Small intestine (tissue), 16 donors: ENCODE measurements around the gene LYRM9. TPM values are rescaled to one million over a fixed set of nuclear protein-coding genes. Genes with fewer than 3 reads are reported as not detected.

Source experiments
- DNase-seq, 2 donors: peaks; one replicate each; pipeline versions ENCODE4 v3.0.0 to v3.0.0-alpha.2; 2013
- FAIRE-seq: peaks from 2 replicates; lab custom pipeline; 2012; peaks lifted over from hg19 to GRCh38; lab: Jason Lieb, UNC
- H3K27ac ChIP-seq, 3 donors: one replicate each; pipeline ENCODE4 v1.5.1; 2013; ENCODE audit warnings: low read length in 2 of 3, mild to moderate bottlenecking in 2 of 3, control low read depth in 1 of 3, inconsistent platforms in 1 of 3, low read depth in 1 of 3, moderate library complexity in 1 of 3
- H3K27me3 ChIP-seq, 3 donors: one replicate each; pipeline ENCODE4 v1.6.1; 2013; ENCODE audit warnings: low read length in 3 of 3, inconsistent platforms in 1 of 3; ENCODE audit not compliant: control insufficient read depth in 3 of 3, insufficient read depth in 3 of 3
- H3K36me3 ChIP-seq, 3 donors: one replicate each; pipeline ENCODE4 v1.6.1; 2013; ENCODE audit warnings: low read length in 3 of 3, inconsistent platforms in 1 of 3, low read depth in 1 of 3, mild to moderate bottlenecking in 1 of 3, moderate library complexity in 1 of 3; ENCODE audit not compliant: control insufficient read depth in 3 of 3, insufficient read depth in 2 of 3
- H3K4me1 ChIP-seq, 3 donors: one replicate each; pipeline ENCODE4 v1.6.1; 2013; ENCODE audit warnings: low read length in 2 of 3, inconsistent platforms in 1 of 3, low read depth in 1 of 3, mild to moderate bottlenecking in 1 of 3, moderate library complexity in 1 of 3; ENCODE audit not compliant: control insufficient read depth in 3 of 3, insufficient read depth in 2 of 3
- H3K4me3 ChIP-seq, 3 donors: one replicate each; pipeline ENCODE4 v1.5.1; 2013; ENCODE audit warnings: low read length in 3 of 3, control low read depth in 1 of 3, inconsistent platforms in 1 of 3, low read depth in 1 of 3, mild to moderate bottlenecking in 1 of 3, moderate library complexity in 1 of 3
- H3K9me3 ChIP-seq, 2 donors: one replicate each; pipeline ENCODE4 v1.6.1; 2013; ENCODE audit warnings: low read depth in 1 of 2, low read length in 1 of 2; ENCODE audit not compliant: control insufficient read depth in 2 of 2, insufficient read depth in 1 of 2
- WGBS, 3 donors: extraction: QIAGEN DNeasy Blood & Tissue Kit; methylation state at CpG; one replicate each; pipeline ENCODE4 v1.1.7; 2013; 5-methylcytosine and 5-hydroxymethylcytosine counted together
- long read RNA-seq, 10 donors: transcript quantifications; one replicate each; lab custom pipeline, GENCODE V29; 2026
- polyA plus RNA-seq, 4 donors: library from polyadenylated mRNA; stranded (reverse) in 3 of 4; unstranded in 1 of 4; fragments of 200-250 nt in 3 of 4; fragments of 120-200 nt in 1 of 4; gene quantifications; one replicate each; pipeline versions ENCODE4 v1.2.1 to v1.2.3, GENCODE V29; 2013
- donor health status: healthy with polysubstance abuse.
- donor health status: control.
- donor health status: control.
- donor health status: Bipolar disorder and iron deficiency.
- donor health status: healthy.

The LYRM9 gene
- polyA plus RNA-seq, result 10 to 100 TPM in 2 of 4 donors, 1 to 10 TPM in 2; 4.0 to 16.5 (median 9.4) TPM
- long read RNA-seq, donor 1, result 0 reads
- long read RNA-seq, donor 2, partial matches to known transcripts, result 0 of 1 reads
- long read RNA-seq, donor 2, other reads (novel, unspliced or antisense), result 0 of 1 reads
- long read RNA-seq, donor 3, partial matches to known transcripts, result 0 of 1 reads
- long read RNA-seq, donor 3, other reads (novel, unspliced or antisense), result 0 of 1 reads
- long read RNA-seq, donor 4, result 0 reads
- long read RNA-seq, donor 5, result 0 reads
- long read RNA-seq, donor 6, partial matches to known transcripts, result 0 of 3 reads
- long read RNA-seq, donor 6, other reads (novel, unspliced or antisense), result 0 of 3 reads
- long read RNA-seq, donor 7, partial matches to known transcripts, result 0 of 1 reads
- long read RNA-seq, donor 7, other reads (novel, unspliced or antisense), result 0 of 1 reads
- long read RNA-seq, donor 8, partial matches to known transcripts, result 0 of 2 reads
- long read RNA-seq, donor 8, other reads (novel, unspliced or antisense), result 0 of 2 reads
- long read RNA-seq, donor 9, result 0 reads
- long read RNA-seq, donor 10, partial matches to known transcripts, result 0 of 3 reads
- long read RNA-seq, donor 10, other reads (novel, unspliced or antisense), result 0 of 3 reads

DNA sequence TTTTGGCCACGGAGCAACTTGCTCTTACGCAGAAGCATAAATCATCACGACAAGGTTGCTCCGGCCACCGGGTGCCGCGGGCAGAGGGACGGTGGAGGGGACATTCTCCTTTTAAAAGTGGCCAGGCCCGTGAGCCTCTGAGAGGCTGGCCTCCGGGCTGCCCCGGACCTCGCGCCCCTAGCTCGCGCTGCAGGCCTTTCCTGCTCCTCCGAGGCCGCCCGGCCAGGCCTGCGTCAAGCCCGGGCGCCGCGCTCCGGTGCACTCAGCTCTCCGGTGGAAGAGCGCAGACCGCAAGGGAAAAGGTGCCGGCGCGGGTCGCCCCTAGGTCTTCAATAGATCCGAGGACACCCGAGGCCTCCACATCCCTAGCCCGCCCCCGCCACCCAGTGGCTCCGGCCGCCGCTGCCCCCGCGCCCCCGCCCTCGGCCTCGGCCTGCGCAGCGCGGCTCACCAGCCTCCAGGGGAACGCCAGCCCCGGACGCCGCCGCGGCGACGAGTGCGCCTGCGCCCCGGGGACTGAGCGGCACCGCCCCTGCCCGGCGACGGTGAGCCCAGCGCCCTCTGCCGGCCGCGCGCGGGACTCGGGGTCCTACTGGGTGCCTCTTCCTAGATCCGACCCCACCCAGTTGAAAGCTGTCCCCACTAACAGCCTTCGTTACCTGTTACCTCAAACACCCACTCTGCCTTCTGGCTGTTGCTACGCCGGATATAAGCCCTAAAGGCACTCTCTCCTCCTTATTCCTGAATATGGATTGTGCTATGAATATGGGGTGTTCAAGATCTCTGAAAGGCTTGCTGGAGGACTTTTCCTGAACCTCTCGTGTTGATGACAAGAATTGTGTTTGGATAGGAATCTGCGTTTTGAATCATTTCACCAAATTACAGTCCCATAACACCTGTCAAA, at the start of gene LYRM9:
Gene LYRM9 (minus strand): TSS at position 500 of the 904 bp plus-strand sequence. CDS start 10,671 bp downstream, outside the sequence.
- Histone ChIP-seq H3K9me3 (no peaks in the 10 kb centered on the region), H3K27ac (peak within 1 kb of the TSS; percentile 9 to 78 (median 21)), H3K27me3 (no peaks in the 10 kb centered on the region), H3K4me3 (peak within 1 kb of the TSS; percentile 49 to 82 (median 55)), H3K36me3 (peaks cover 0 to under 1% (median 0%) of the 10 kb centered on the region in 3 donors), H3K4me1 (peaks cover 0 to 3% (median 0%) of the 10 kb centered on the region in 3 donors)
- 0 to 1% (median 1%) methylated on average over 55 to 75 of the region's 75 CpGs for WGBS, 3 donors
- no peak for FAIRE-seq
- peak; percentile 82 to 95 for DNase-seq

DNA sequence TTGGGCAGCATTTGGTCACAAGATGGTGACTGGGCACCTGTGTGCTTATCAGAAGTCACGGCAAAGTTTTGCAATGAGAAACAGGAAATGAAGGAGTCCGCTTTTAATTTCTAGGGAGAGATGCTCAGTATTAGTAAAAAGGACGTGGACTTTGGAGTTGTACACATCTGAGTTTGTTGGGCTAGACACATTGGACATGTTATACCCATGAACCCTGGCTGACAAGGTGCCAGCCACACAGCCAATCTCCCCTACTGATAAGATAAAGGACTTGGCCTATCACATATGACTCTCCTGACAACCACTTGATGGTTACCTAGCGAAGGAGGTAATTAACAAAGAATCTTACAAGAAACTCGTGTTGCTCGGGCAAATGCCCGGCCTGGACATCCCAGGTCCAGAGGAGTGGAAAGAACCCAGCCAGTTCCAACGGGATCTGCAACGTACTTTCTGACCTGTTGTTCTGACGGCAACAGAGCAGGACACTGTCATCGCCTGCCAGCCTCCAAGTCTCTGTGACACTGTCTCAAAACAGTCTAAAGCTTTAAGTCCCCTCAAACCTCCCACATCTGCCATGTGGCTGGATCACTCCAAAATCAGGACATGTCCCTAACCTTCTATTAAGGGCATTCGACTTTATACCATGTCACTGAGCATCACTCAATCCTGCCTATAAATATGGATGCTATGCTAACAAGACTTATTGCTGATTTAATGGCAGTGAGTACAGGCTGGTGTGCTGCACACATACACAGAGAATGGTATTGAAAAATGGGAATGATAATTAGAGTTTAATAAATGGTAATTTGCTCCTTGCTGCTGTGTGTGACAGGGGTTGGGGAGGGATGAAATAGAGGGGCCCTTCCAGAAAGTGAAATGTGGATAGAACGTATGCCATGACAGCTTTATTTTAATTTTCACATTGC, 47.6 kb upstream of the LYRM9 start:
- Histone ChIP-seq H3K9me3 (peaks cover 0 to 2% of the 10 kb centered on the region in 2 donors), H3K4me1 (peaks cover 0 to 5% (median 0%) of the 10 kb centered on the region in 3 donors), H3K27me3 (no peaks in the 10 kb centered on the region), H3K27ac (no peak overlapping the region), H3K36me3 (no peaks in the 10 kb centered on the region), H3K4me3 (no peak overlapping the region)
- FAIRE-seq (no peak), DNase-seq (peak; percentile 56 to 86)
- 21 to 53% (median 35%) methylated on average over 13 of the region's 13 CpGs for WGBS, 3 donors

DNA sequence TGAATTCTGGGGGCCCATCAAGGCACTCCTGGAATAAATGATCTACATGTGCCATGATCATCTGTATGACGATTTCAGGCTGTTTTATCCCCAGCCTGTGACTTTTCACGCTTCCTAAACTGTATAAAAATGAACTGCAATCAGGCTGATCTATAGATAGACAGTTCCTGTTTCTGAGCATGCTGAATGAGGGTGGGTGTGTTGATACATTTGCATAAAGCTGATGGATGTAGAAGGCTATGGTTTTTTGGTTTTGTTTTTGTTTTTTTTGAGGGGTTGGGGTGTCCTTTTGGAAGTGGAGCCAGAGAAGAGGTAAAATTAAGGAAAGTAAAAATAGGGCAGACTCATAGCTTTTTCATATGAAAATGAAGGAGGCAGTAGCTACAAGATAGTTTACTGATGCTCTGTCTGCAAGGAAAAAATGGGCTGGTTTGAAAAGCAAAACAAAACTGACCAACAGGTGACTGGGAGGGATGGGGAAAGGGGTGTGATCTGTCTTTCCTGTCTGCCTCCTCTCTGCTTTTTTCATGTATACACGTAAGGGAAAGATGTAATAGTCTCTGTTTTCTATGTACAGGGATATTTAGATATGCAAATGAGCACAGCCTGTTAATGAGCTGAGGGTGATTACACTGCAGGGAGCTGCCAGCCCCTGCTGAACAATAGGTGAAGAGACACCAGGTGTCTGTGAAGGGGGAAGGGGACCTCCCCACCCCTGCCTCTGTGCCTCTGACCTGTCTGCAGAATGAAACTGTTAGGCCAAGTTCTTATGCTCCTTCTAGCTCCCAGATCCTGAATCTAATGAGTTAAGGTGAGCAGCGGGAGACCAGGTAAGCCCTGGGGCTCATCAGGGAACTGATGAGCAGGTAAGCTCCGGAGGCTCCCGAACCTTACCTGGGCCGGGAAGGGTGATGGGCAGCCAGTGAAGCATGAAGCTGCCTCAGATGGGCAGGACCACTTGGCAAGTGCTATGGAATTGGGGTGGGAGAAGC, 46.6 kb upstream of the LYRM9 start:
- Histone ChIP-seq H3K9me3 (peaks cover 0 to 2% of the 10 kb centered on the region in 2 donors), H3K4me3 (no peak overlapping the region), H3K4me1 (peaks cover 0 to 5% (median 0%) of the 10 kb centered on the region in 3 donors), H3K36me3 (no peaks in the 10 kb centered on the region), H3K27ac (no peak overlapping the region), H3K27me3 (no peaks in the 10 kb centered on the region)
- WGBS, 3 donors, result 22 to 46% (median 32%) methylated on average over 7 of the region's 7 CpGs
- no peak for DNase-seq
- no peak for FAIRE-seq

DNA sequence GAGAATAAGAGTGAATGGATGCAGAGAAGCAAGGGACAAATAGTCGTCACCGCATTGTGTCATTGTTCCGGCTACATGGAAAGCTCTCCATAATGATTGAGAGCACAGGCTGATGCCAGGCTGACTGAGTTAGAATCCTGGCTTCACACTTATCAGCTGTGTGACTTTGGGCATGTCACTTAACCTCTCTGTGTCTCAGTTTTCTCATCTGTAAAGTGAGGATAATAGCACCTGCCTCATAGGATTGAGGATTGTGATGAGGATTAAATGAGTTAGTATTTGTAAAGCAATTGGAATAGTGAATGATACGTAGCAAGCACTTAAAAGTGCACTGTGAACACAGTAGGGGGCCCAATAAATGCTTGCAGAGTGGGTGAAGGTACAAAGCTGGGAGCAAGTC, 45.7 kb upstream of the LYRM9 start:
- FAIRE-seq, result no peak
- H3K36me3 ChIP-seq, result no peaks in the 10 kb centered on the region
- H3K4me1 ChIP-seq, result peaks cover 0 to 5% (median 0%) of the 10 kb centered on the region in 3 donors

DNA sequence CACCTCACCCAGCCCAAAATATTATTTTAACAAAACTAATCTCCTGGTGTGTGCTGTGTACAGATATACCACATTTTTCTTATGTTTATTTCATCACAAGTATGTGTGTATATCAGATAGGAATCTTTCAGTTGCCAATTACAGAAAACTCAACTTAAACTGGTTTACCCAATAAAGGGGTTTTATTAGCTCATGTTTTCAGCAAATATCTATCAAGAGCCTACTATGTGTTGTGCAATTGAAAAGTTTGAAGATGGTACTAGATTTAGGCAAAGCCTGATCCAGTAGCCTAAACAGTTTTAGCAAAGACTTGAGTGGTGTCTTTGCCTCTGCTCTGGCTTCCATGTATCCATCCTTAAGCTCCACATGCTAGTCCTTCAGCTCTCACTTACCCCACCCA, 45.1 kb upstream of the LYRM9 start:
- no peak overlapping the region for H3K27ac ChIP-seq
- H3K9me3 ChIP-seq, result peaks cover 0 to 8% of the 10 kb centered on the region in 2 donors
- DNase-seq (no peak), FAIRE-seq (no peak)
- no peaks in the 10 kb centered on the region for H3K36me3 ChIP-seq
- peaks cover 0 to 5% (median 0%) of the 10 kb centered on the region in 3 donors for H3K4me1 ChIP-seq
- no peaks in the 10 kb centered on the region for H3K27me3 ChIP-seq
- H3K4me3 ChIP-seq, result no peak overlapping the region

More for the DNA sequence above, 45.7 kb upstream of the LYRM9 start:
- Histone ChIP-seq H3K9me3 (peaks cover 0 to 5% of the 10 kb centered on the region in 2 donors), H3K27me3 (no peaks in the 10 kb centered on the region), H3K27ac (no peak overlapping the region), H3K4me3 (no peak overlapping the region)
- 85 to 99% (median 92%) methylated on average over 4 of the region's 4 CpGs for WGBS, 3 donors
- no peak for DNase-seq

DNA sequence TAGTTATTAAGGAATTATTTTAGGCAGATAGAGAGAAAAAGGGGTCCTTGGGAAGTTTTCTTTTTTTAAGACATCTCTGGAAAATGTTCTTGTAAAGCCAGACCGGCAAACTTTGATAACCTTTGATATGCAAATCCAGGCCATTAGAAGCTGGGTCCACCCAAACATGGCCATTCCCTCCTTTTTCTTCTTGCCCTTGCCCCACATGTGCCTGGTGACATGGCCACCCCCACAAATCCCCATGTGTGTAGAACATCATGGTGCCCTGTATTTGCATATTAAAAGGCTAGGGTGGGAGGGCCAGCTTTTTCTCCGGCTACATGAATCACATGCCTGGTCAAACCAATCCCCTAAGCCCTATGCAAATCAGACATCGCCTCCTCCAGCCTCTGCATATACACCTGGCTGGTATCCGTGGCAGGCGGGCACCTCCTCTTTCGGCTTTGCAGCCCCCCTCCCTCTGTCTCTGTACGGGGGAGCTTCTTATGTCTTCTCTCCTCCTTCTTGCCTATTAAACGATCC, 43.9 kb upstream of the LYRM9 start:
- WGBS, 3 donors, result 90 to 94% (median 94%) methylated on average over 8 of the region's 8 CpGs
- no peak for FAIRE-seq
- no peak for DNase-seq
- Histone ChIP-seq H3K27me3 (no peaks in the 10 kb centered on the region), H3K4me3 (no peak overlapping the region), H3K27ac (no peak overlapping the region), H3K4me1 (peaks cover 0 to 5% (median 0%) of the 10 kb centered on the region in 3 donors), H3K9me3 (peaks cover 0 to 9% of the 10 kb centered on the region in 2 donors), H3K36me3 (no peaks in the 10 kb centered on the region)
